A549 (cell line): ENCODE results near the gene C3orf18.

ENCODE experiments used
- CTCF ChIP-seq: fragments of >200 bp; sonication (Bioruptor Twin); formaldehyde crosslinking; IDR thresholded peaks from 3 replicates; pipeline ENCODE4 v1.5.1; 2016
- SREBF2 ChIP-seq: fragments of 450-650 bp; IDR thresholded peaks from 2 replicates; pipeline ENCODE4 v1.6.1; 2014; ENCODE audit warnings: mild to moderate bottlenecking, moderate library complexity

GRCh38 chr3:50533316-50533715, 34.2 kb downstream of the C3orf18 start:
- TF ChIP-seq SREBF2 = no peak
- no peak for TF ChIP-seq CTCF
